KBM-7 (cell line): Measurements from ENCODE around the gene SCAMP3.
"Not testable (repeated sequence)": the region's sequence is repeated elsewhere in the genome, so short reads cannot be mapped to it uniquely, and the experiment has no call there.

Experiments used
- DNase-seq: peaks from one replicate; pipeline ENCODE4 v3.0.0-alpha.2; 2015
- in situ Hi-C: fragments of 300-500 bp; cut with MboI; formaldehyde crosslinking; loops from 2 replicates; pipeline ENCODE4 v1.14.3; 2020; ENCODE audit warnings: low sequenced_read_pairs, low pct_unique_long_range_greater_than_20kb, mixed read lengths

The SCAMP3 gene

DNA sequence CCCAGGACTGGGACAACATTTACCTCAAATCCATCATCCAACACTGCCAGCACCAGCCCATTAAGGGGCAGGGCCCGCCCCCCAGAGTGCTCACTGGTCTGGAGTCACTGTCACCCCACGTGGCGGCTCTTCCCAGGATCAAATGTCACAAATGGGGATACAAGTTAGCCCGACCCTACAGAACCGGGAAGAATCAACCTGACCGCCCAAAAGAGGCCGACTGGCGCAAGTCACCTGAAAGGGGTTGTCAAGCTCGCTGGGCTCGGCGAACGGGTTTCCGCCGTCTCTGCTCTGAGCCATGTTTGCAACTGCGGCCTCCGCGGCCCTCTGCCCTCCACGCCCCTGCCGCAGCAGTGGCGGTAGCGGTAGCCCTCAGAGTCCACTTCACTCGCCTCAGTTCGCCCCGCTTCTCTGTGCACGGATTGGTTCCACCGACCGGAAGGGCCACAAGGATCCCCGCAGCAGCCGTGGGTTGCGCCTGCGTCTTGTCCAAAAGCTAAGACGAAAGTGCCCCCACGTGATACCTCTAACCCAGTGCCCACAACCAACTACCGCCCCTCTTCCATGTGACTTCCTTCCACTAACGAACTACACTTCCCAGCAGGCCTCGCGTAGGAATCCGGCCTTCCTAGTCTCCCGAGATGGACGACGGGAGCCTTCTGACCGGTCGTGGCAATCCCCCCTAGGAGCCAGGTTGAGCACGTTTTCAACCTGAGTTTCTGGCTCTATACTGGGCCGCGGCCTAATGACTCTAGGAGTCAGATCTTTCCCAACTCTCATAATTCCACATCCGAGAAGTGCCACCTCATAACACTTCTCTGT is at the start of gene SCAMP3:
Gene SCAMP3 (minus strand): TSS at position 509 of the 822 bp plus-strand sequence. CDS start 209 bp downstream, at position 300.
- in situ Hi-C loops = no loop called here
- DNase-seq = peak; percentile 97

DNA sequence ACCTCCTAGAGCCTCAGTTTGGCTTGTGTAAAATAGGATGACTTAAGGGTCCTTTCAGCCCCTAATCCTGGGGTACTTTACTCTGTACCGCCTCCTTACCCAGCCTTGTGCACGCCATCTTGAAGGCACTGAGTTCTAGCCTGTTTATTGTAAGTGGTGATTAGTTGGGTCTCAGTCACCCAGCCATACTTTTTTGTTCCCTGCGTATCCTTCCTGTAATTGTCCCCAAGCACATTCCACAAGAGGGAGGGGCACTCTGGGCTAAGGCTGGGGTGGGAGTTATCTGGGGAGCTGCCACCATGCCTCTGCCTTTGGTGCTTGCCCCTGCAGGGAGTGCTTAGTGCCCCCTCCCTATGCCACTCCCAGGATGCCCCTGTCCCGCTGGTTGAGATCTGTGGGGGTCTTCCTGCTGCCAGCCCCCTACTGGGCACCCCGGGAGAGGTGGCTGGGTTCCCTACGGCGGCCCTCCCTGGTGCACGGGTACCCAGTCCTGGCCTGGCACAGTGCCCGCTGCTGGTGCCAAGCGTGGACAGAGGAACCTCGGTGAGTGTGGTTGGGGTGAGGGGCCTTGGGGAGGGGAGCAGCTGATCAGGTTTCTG is 47.4 kb upstream of the SCAMP3 start:
- in situ Hi-C loops = no loop called here
- peak; percentile 18 for DNase-seq

GRCh38 chr1:155308493-155309422 is 46.6 kb upstream of the SCAMP3 start, which contains the start of gene FDPS:
TSS of gene FDPS (plus strand) at chr1:155308866. CDS start at chr1:155309790, 924 bp downstream.
- in situ Hi-C loops = no loop called here
- peak; percentile 99 for DNase-seq

- peak; percentile 69 for DNase-seq
- in situ Hi-C loops = no loop called here
Observed at GRCh38 chr1:155307247-155307740, 45.1 kb upstream of the SCAMP3 start.

GRCh38 chr1:155305881-155306391 is 43.8 kb upstream of the SCAMP3 start:
- DNase-seq = no peak
- in situ Hi-C loops = no loop called here

GRCh38 chr1:155304558-155305063 is 42.5 kb upstream of the SCAMP3 start:
- in situ Hi-C loops = no loop called here
- no peak for DNase-seq

GRCh38 chr1:155301342-155301841 is 39.2 kb upstream of the SCAMP3 start, which contains the start of gene PKLR:
TSS of gene PKLR (minus strand) at chr1:155301438. CDS start at chr1:155301395, 43 bp downstream.
- no peak for DNase-seq
- in situ Hi-C loops = no loop called here

DNA sequence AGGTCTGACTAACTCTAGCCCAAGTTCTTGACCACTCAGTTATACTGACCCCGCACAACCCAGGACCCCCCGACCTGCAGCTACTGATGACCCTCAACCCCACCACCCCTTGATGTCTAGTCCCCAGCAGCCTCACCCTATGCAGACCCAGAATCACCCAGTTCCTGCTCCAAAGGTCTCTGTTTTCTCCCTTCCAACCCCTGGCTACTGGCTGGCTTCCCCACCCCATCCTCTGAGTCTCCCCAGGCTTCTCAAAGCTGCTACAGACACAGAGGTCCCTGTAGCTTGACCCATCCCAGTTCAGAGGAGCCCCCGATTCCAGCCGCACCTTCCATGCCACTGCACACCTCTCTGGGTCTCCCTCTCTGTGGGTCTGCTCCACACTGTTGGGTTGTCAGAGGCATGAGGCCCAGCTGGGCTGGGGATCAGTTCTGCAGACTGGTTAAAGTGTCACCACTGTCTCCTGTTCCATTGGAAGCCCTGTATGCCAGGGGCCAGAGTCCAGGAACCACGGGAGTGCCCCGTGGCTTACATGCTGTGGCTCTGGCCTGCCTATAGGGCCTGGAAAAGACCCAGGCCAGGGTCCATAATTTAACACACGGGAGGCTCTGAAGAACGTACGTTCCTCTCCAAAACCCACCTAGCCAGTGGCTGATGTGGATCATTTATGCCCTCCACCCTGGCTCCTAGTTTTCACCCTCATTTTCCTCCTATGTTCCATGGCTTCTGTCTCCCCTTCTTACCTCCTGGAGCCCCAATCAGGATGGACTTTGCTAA is 38.6 kb upstream of the SCAMP3 start:
- in situ Hi-C loops = no loop called here
- no peak for DNase-seq

GRCh38 chr1:155300024-155300423 is 37.9 kb upstream of the SCAMP3 start:
- in situ Hi-C loops = no loop called here

DNA sequence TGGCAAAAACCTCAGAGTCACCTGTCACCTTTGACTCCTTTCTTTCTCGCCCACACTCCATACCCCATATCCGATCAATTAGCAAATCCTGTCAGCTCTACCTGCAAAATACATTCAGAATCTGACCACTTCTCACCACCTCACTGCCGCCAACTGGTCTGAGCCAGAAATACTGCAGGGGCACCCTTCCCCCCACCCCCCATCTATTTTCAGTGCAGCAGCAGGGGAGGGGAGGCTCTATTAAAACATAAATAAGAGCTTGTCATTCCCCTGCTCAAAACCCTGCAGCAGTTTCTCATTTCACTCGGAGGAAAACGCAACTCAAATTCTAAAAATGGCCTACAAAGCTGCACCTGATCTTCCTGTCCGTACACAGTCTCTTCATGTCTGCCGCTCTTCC is 35.2 kb upstream of the SCAMP3 start:
- in situ Hi-C loops = no loop called here
- DNase-seq = no peak

More at GRCh38 chr1:155300024-155300423, 37.9 kb upstream of the SCAMP3 start:
- DNase-seq = no peak

DNA sequence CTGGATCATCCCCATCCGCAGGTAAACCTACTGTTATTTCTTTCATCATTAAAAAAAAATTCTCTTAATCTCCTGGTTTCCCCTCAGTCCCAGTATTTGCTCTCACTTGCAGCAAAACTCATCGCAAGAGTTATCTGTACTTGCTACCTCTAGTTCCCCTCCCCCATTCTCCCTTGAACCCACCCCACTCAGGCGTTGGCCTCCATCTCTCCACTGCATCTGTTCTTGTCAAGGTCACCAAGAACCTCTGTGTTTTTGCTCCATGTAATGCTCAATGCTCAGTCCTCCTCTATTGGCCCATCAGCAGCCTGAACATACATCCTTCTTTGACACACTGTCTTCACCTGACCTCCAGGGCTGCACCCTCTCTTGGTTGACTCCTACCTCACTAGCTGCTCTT is 34.5 kb upstream of the SCAMP3 start:
- no peak for DNase-seq
- in situ Hi-C loops = no loop called here

- DNase-seq = no peak
- in situ Hi-C loops = no loop called here
Observed at GRCh38 chr1:155295942-155296267, 33.7 kb upstream of the SCAMP3 start.

- in situ Hi-C loops = no loop called here
- DNase-seq = no peak
Observed at GRCh38 chr1:155295183-155295941, 33.2 kb upstream of the SCAMP3 start.

GRCh38 chr1:155294520-155295182 is 32.5 kb upstream of the SCAMP3 start:
- in situ Hi-C loops = no loop called here
- no peak for DNase-seq

GRCh38 chr1:155293086-155293749 is 31.1 kb upstream of the SCAMP3 start:
- in situ Hi-C loops = no loop called here
- no peak for DNase-seq

DNA sequence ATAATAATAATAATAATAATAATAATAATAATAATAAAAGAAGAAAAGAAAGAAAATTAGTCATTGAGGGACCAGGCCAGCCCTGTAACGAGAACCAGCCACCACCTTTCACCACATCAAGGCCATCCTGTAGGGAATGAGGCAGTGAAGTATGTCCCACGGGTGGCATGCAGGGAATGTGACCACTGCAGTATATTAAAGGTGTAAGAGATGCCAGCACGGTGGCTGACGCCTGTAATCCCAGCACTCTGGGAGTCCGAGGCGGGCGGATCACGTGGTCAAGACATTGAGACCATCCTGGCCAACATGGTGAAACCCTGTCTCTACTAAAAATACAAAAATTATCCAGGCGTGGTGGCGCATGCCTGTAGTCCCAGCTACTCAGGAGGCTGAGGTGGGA is 28.8 kb upstream of the SCAMP3 start:
- in situ Hi-C loops, DNase-seq: not testable (repeated sequence)
